Right lobe of liver (tissue), 4 donors: ENCODE data around the gene DELE1.

Source experiments
- POLR2A ChIP-seq: fragments of 450-650 bp; IDR thresholded peaks from one replicate; pipeline ENCODE4 v1.6.1; 2017; ENCODE audit warnings: antibody characterized with exemption, mild to moderate bottlenecking
- TF ChIP-seq, protein P1 (sequence below), 4 donors: fragments of 200-600 bp in 3 of 4; fragments of 450-650 bp in 1 of 4; IDR thresholded peaks; one replicate each; pipeline versions ENCODE4 v1.5.1 to v1.8.0; 2016 to 2022; ENCODE audit warnings: antibody characterized with exemption in 4 of 4, mild to moderate bottlenecking in 2 of 4
- donor health status: DM: no; HTN: no; CAD: no.
- donor health status: DM: no; HTN: no; CAD: no.
- donor health status: DM: no; HTN: yes; CAD: no.

DNA sequence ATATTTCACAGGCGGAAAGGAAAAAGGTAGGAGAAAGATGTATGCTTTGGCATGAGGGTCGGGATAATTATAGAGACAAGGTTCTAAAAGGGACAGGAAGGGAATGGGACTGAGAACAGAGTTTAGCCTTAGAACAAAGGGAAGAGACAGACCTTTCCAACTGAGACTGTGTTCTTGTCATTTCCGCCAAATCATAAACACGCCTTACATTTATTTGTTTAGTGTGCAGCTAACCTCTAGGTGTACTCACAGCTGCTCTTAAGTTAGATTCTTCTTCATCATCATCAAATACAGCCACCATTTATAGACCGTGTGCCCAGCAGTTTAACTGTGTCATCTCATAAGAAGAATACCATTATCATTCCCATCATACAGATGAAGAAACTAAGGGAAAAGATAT, 5.9 kb upstream of the DELE1 start:
- TF ChIP-seq, protein P1, sequence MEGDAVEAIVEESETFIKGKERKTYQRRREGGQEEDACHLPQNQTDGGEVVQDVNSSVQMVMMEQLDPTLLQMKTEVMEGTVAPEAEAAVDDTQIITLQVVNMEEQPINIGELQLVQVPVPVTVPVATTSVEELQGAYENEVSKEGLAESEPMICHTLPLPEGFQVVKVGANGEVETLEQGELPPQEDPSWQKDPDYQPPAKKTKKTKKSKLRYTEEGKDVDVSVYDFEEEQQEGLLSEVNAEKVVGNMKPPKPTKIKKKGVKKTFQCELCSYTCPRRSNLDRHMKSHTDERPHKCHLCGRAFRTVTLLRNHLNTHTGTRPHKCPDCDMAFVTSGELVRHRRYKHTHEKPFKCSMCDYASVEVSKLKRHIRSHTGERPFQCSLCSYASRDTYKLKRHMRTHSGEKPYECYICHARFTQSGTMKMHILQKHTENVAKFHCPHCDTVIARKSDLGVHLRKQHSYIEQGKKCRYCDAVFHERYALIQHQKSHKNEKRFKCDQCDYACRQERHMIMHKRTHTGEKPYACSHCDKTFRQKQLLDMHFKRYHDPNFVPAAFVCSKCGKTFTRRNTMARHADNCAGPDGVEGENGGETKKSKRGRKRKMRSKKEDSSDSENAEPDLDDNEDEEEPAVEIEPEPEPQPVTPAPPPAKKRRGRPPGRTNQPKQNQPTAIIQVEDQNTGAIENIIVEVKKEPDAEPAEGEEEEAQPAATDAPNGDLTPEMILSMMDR (IDR thresholded peaks at IDR 0.05), result no peak
- TF ChIP-seq POLR2A, result no peak
